ENCODE data around the gene CACNA1C.

Gene CACNA1C

GRCh38 chr12:2648406-2648805 lies 595.6 kb downstream of the CACNA1C start:
- DNase-seq (ENCODE audit: low read depth), result no peak

GRCh38 chr12:2649201-2650030 lies 596.6 kb downstream of the CACNA1C start:
- no peak for DNase-seq (ENCODE audit: low read depth)

- DNase-seq (ENCODE audit: low read depth), result no peak
These were observed 597.7 kb downstream of the CACNA1C start for GRCh38 chr12:2650261-2651067.

- DNase-seq (ENCODE audit: low read depth), result no peak
These were observed 598.5 kb downstream of the CACNA1C start for GRCh38 chr12:2651068-2651965.

GRCh38 chr12:2652011-2652400 lies 599.2 kb downstream of the CACNA1C start:
- DNase-seq (ENCODE audit: low read depth), result no peak

- DNase-seq (ENCODE audit: low read depth), result no peak
These were observed 599.8 kb downstream of the CACNA1C start for GRCh38 chr12:2652401-2653081.

- DNase-seq (ENCODE audit: low read depth), result no peak
These were observed 600.7 kb downstream of the CACNA1C start for GRCh38 chr12:2653461-2653965.

- DNase-seq (ENCODE audit: low read depth), result no peak
These were observed 601.5 kb downstream of the CACNA1C start for GRCh38 chr12:2654311-2654710.

- DNase-seq (ENCODE audit: low read depth), result no peak
These were observed 602.0 kb downstream of the CACNA1C start for GRCh38 chr12:2654741-2655140.

- no peak for DNase-seq (ENCODE audit: low read depth)
These were observed 609.7 kb downstream of the CACNA1C start for GRCh38 chr12:2662524-2662923.

GRCh38 chr12:2664721-2665577 lies 612.2 kb downstream of the CACNA1C start:
- no peak for DNase-seq (ENCODE audit: low read depth)

GRCh38 chr12:2666411-2666810 lies 613.6 kb downstream of the CACNA1C start:
- no peak for DNase-seq (ENCODE audit: low read depth)

GRCh38 chr12:2666846-2667245 lies 614.1 kb downstream of the CACNA1C start:
- DNase-seq (ENCODE audit: low read depth), result no peak

GRCh38 chr12:2667716-2668440 lies 615.1 kb downstream of the CACNA1C start:
- no peak for DNase-seq (ENCODE audit: low read depth)

GRCh38 chr12:2668816-2669215 lies 616.0 kb downstream of the CACNA1C start:
- no peak for DNase-seq (ENCODE audit: low read depth)

GRCh38 chr12:2669560-2669959 lies 616.8 kb downstream of the CACNA1C start:
- no peak for DNase-seq (ENCODE audit: low read depth)

GRCh38 chr12:2672863-2673262 lies 620.1 kb downstream of the CACNA1C start:
- DNase-seq (ENCODE audit: low read depth), result no peak

- DNase-seq (ENCODE audit: low read depth), result no peak
These were observed 621.4 kb downstream of the CACNA1C start for GRCh38 chr12:2673966-2674810.

- no peak for DNase-seq (ENCODE audit: low read depth)
These were observed 623.0 kb downstream of the CACNA1C start for GRCh38 chr12:2675776-2676175.
